ENCODE measurements around the gene POLR1G.

GRCh38 chr19:45368127-45368526, 38.3 kb upstream of the POLR1G start:
- TF ChIP-seq CTCF (IDR thresholded peaks at IDR 0.05; ENCODE audit: extremely low read depth in 1 of 2, insufficient read depth in 1 of 2, low read depth in 1 of 2, low read length in 2 of 2) (no peak), GATA2 (IDR thresholded peaks at IDR 0.05; ENCODE audit: insufficient read depth, insufficient read length, low read depth, low read length) (no peak), MAX (IDR thresholded peaks at IDR 0.05; ENCODE audit: insufficient read depth, insufficient read length) (no peak), POLR2AphosphoS5 (IDR thresholded peaks at IDR 0.05; ENCODE audit: insufficient read depth, low read depth, low read length) (no peak), POLR2A (IDR thresholded peaks at IDR 0.05; ENCODE audit: low read depth, low read length) (no peak)
